GM12873 (cell line): ENCODE measurements around the gene E2F4.
A peak's percentile ranks its signal among the peaks of the same experiment; 100 is the strongest.

ENCODE experiments used
- CTCF ChIP-seq: IDR thresholded peaks from 2 replicates; pipeline ENCODE4 v1.5.1; 2012; ENCODE audit warnings: low read depth, mild to moderate bottlenecking, moderate library complexity, low read length, control low read depth; ENCODE audit not compliant: insufficient read depth; ENCODE audit errors: missing control alignments

Gene E2F4

GRCh38 chr16:67199011-67199807 lies 7.3 kb downstream of the E2F4 start, which contains the start of gene ELMO3:
Gene ELMO3 (plus strand): TSS chr16:67199131. CDS start chr16:67199327, 196 bp downstream.
- TF ChIP-seq CTCF = peak; percentile 26

GRCh38 chr16:67199808-67200198 lies 7.8 kb downstream of the E2F4 start:
- no peak for TF ChIP-seq CTCF

- no peak for TF ChIP-seq CTCF
These were observed 8.5 kb downstream of the E2F4 start for GRCh38 chr16:67200491-67200890.

- TF ChIP-seq CTCF = no peak
These were observed 9.7 kb downstream of the E2F4 start for GRCh38 chr16:67201411-67202345.

GRCh38 chr16:67202426-67202825 lies 10.5 kb downstream of the E2F4 start:
- TF ChIP-seq CTCF = no peak

GRCh38 chr16:67202956-67203493 lies 11.1 kb downstream of the E2F4 start:
- no peak for TF ChIP-seq CTCF

- TF ChIP-seq CTCF = no peak
These were observed 12.1 kb downstream of the E2F4 start for GRCh38 chr16:67204076-67204475.
